SH-SY5Y (cell line): ENCODE results near the gene EHD3.

Source experiments
- GATA2 ChIP-seq: IDR thresholded peaks from 2 replicates; pipeline ENCODE4 v1.6.1; 2011; ENCODE audit warnings: mild to moderate bottlenecking, low read depth, low read length
- GATA3 ChIP-seq: IDR thresholded peaks from 2 replicates; pipeline ENCODE4 v1.6.1; 2011; ENCODE audit warnings: low read depth, mild to moderate bottlenecking, low read length, moderate library complexity

- no peak for TF ChIP-seq GATA3
- TF ChIP-seq GATA2 = no peak
Observed at GRCh38 chr2:31241625-31242270, 7.8 kb downstream of the EHD3 start.
